HEK293 (cell line): Measurements from ENCODE around the gene SYDE2.

Source experiments
- PRDM6 ChIP-seq: fragments of 450-650 bp; formaldehyde crosslinking; IDR thresholded peaks from 2 replicates; pipeline ENCODE4 v1.5.1; 2017; ENCODE audit warnings: missing biosample characterization, missing genetic modification characterization
- ZBTB26 ChIP-seq: fragments of 450-650 bp; formaldehyde crosslinking; optimal IDR thresholded peaks from 2 replicates; pipeline ENCODE3; 2016; ENCODE audit warnings: missing biosample characterization, mild to moderate bottlenecking, missing genetic modification characterization
- ZNF157 ChIP-seq: fragments of 450-650 bp; formaldehyde crosslinking; IDR thresholded peaks from 2 replicates; pipeline ENCODE4 v1.5.1; 2016; ENCODE audit warnings: missing biosample characterization, missing genetic modification characterization
- ZNF221 ChIP-seq: fragments of 450-650 bp; formaldehyde crosslinking; IDR thresholded peaks from 2 replicates; pipeline ENCODE4 v1.5.1; 2017; ENCODE audit warnings: missing biosample characterization, missing genetic modification characterization, borderline replicate concordance
- ZNF501 ChIP-seq: fragments of 450-650 bp; formaldehyde crosslinking; IDR thresholded peaks from 2 replicates; pipeline ENCODE4 v1.5.1; 2016; ENCODE audit warnings: missing biosample characterization, missing genetic modification characterization
- ZNF544 ChIP-seq: fragments of 450-650 bp; formaldehyde crosslinking; IDR thresholded peaks from 2 replicates; pipeline ENCODE4 v1.5.0; 2017; ENCODE audit warnings: missing biosample characterization, missing genetic modification characterization
- ZNF629 ChIP-seq: fragments of 450-650 bp; formaldehyde crosslinking; IDR thresholded peaks from 2 replicates; pipeline ENCODE4 v1.5.1; 2017; ENCODE audit warnings: missing biosample characterization, missing genetic modification characterization
- ZNF747 ChIP-seq: fragments of 450-650 bp; formaldehyde crosslinking; IDR thresholded peaks from 2 replicates; pipeline ENCODE4 v1.5.1; 2016; ENCODE audit warnings: missing biosample characterization, missing genetic modification characterization
- TF ChIP-seq, protein P1 (sequence below): fragments of 450-650 bp; formaldehyde crosslinking; IDR thresholded peaks from 2 replicates; pipeline ENCODE4 v1.5.1; 2016; ENCODE audit warnings: missing biosample characterization, missing genetic modification characterization
- TF ChIP-seq, protein P2 (sequence below): fragments of 450-650 bp; formaldehyde crosslinking; IDR thresholded peaks from 2 replicates; pipeline ENCODE4 v1.5.1; 2016; ENCODE audit warnings: missing biosample characterization, missing genetic modification characterization

- TF ChIP-seq ZNF629 (tag by site-specific recombination): no peak
- no peak for TF ChIP-seq ZNF221
- TF ChIP-seq, protein P1, sequence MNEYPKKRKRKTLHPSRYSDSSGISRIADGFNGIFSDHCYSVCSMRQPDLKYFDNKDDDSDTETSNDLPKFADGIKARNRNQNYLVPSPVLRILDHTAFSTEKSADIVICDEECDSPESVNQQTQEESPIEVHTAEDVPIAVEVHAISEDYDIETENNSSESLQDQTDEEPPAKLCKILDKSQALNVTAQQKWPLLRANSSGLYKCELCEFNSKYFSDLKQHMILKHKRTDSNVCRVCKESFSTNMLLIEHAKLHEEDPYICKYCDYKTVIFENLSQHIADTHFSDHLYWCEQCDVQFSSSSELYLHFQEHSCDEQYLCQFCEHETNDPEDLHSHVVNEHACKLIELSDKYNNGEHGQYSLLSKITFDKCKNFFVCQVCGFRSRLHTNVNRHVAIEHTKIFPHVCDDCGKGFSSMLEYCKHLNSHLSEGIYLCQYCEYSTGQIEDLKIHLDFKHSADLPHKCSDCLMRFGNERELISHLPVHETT (tag by site-specific recombination): no peak
- TF ChIP-seq, protein P2, sequence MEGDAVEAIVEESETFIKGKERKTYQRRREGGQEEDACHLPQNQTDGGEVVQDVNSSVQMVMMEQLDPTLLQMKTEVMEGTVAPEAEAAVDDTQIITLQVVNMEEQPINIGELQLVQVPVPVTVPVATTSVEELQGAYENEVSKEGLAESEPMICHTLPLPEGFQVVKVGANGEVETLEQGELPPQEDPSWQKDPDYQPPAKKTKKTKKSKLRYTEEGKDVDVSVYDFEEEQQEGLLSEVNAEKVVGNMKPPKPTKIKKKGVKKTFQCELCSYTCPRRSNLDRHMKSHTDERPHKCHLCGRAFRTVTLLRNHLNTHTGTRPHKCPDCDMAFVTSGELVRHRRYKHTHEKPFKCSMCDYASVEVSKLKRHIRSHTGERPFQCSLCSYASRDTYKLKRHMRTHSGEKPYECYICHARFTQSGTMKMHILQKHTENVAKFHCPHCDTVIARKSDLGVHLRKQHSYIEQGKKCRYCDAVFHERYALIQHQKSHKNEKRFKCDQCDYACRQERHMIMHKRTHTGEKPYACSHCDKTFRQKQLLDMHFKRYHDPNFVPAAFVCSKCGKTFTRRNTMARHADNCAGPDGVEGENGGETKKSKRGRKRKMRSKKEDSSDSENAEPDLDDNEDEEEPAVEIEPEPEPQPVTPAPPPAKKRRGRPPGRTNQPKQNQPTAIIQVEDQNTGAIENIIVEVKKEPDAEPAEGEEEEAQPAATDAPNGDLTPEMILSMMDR (tag by site-specific recombination): no peak
- no peak for TF ChIP-seq ZBTB26 (tag by site-specific recombination)
- no peak for TF ChIP-seq ZNF157 (tag by site-specific recombination)
- TF ChIP-seq ZNF544 (tag by site-specific recombination): no peak
- TF ChIP-seq ZNF501 (tag by site-specific recombination): no peak
- no peak for TF ChIP-seq PRDM6 (tag by site-specific recombination)
- no peak for TF ChIP-seq ZNF747 (tag by site-specific recombination)
Measured at GRCh38 chr1:85116856-85117255, 84.0 kb downstream of the SYDE2 start.
